ENCODE results near the gene ACMSD. TPM values are rescaled to one million over a fixed set of nuclear protein-coding genes. Genes with fewer than 3 reads are reported as not detected.

Gene ACMSD
- total RNA-seq, 4 donors from 2014 or later: not detected

DNA sequence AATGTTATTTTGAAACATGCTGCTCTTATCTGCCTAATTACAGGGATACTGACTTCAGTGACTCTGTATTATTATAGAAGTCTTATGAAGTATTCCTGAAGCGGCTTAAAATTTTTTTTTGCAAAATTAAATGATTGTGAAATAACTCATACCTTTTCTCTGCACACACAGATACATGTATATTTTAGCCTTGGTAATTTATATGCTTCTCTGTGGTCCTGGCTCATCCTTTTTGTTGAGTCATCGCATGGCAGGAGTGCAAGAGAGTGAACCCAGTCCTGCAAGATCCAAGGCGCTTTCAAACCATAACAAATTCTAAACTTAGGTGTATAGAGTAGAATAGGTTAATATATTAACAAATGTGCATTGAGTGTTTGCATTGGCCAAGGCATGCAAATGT lies 88.8 kb downstream of the ACMSD start:
- H3K27me3 ChIP-seq: no peaks in the 10 kb centered on the region
- H3K9me3 ChIP-seq: no peaks in the 10 kb centered on the region
- no peak overlapping the region for H3K4me3 ChIP-seq
- TF ChIP-seq POLR2AphosphoS5 (IDR thresholded peaks at IDR 0.05): no peak
- no peak for TF ChIP-seq EP300 (IDR thresholded peaks at IDR 0.05)
- no peak for TF ChIP-seq POLR2A (IDR thresholded peaks at IDR 0.05)
- TF ChIP-seq, protein P1, sequence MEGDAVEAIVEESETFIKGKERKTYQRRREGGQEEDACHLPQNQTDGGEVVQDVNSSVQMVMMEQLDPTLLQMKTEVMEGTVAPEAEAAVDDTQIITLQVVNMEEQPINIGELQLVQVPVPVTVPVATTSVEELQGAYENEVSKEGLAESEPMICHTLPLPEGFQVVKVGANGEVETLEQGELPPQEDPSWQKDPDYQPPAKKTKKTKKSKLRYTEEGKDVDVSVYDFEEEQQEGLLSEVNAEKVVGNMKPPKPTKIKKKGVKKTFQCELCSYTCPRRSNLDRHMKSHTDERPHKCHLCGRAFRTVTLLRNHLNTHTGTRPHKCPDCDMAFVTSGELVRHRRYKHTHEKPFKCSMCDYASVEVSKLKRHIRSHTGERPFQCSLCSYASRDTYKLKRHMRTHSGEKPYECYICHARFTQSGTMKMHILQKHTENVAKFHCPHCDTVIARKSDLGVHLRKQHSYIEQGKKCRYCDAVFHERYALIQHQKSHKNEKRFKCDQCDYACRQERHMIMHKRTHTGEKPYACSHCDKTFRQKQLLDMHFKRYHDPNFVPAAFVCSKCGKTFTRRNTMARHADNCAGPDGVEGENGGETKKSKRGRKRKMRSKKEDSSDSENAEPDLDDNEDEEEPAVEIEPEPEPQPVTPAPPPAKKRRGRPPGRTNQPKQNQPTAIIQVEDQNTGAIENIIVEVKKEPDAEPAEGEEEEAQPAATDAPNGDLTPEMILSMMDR (IDR thresholded peaks at IDR 0.05): no peak
- 34 to 51% methylated on average over 3 of the region's 3 CpGs for WGBS, 2 donors (ENCODE audit: low coverage in 1 of 2)
- H3K4me1 ChIP-seq: peaks cover 13 to 93% (median 26%) of the 10 kb centered on the region in 3 donors
- no peak for ATAC-seq
- no peak overlapping the region for H3K27ac ChIP-seq
- peaks cover 0 to 8% of the 10 kb centered on the region in 2 donors for H3K36me3 ChIP-seq

DNA sequence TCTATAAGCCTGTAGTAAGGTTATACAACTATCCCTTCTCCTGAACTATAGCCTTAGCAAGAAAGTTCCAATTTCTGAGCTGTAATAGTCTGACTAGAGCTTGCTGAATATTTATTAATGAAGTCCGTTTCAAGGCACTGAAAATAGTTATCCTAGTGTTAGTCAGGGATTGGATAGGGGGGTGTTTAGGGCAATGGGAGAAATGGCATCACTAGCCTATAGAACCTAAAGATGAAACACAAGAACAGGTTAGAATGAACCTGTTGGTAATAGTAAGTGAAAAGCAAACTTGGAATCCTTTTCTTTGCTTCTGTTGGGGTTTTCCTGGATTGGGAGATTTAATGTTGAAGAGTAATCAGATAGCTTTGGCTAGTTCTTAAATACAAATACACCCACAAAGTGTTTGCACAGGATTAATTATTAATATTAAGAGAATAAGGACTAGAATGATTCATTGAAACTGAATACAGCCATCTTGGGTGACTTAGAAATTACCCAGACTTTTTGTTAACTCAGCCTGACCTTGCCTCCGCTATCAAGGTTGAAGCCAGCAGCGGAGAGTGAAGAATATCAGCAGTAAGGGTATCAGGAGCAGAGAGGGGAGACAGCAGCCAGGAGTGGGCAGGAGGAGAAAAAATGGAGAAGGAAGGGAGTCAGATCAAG lies 94.6 kb downstream of the ACMSD start:
- no peak for TF ChIP-seq POLR2A (IDR thresholded peaks at IDR 0.05)
- no peak for TF ChIP-seq POLR2AphosphoS5 (IDR thresholded peaks at IDR 0.05)
- TF ChIP-seq, protein P1 (IDR thresholded peaks at IDR 0.05): no peak
- TF ChIP-seq EP300 (IDR thresholded peaks at IDR 0.05): no peak
- Histone ChIP-seq H3K9me3 (no peaks in the 10 kb centered on the region), H3K4me1 (peaks cover 0 to 87% (median 5%) of the 10 kb centered on the region in 3 donors), H3K4me3 (no peak overlapping the region), H3K36me3 (peaks cover 0 to 11% of the 10 kb centered on the region in 2 donors), H3K27ac (no peak overlapping the region), H3K27me3 (no peaks in the 10 kb centered on the region)
- 89 to 97% methylated on average over 3 of the region's 3 CpGs for WGBS, 2 donors (ENCODE audit: low coverage in 1 of 2)
- ATAC-seq: no peak

DNA sequence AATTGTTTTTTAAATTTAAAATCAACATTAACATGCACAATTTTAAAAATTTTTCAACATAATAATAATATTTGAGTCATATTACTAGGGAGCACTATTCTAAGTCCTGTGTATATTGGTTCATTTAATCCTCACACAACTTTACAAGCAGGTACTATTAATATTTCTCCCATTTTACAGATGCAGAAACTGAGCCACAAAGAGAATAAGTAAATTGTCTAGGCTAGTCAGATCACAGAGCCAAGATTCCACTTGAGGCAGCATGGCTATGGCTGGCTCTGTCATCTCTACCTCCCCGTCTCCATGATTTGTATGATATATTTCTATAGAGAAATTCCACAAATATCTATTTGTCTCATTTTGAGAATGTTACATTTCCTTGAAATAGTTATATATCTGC lies 95.3 kb downstream of the ACMSD start:
- Histone ChIP-seq H3K4me3 (no peak overlapping the region), H3K27ac (no peak overlapping the region), H3K36me3 (peaks cover 0 to 16% of the 10 kb centered on the region in 2 donors), H3K9me3 (no peaks in the 10 kb centered on the region), H3K4me1 (peaks cover 0 to 84% (median 5%) of the 10 kb centered on the region in 3 donors), H3K27me3 (no peaks in the 10 kb centered on the region)
- no peak for ATAC-seq
- WGBS, 2 donors (ENCODE audit: low coverage in 1 of 2): 82 to 100% methylated on average over 1 of the region's 1 CpG
- no peak for TF ChIP-seq POLR2A (IDR thresholded peaks at IDR 0.05)
- no peak for TF ChIP-seq EP300 (IDR thresholded peaks at IDR 0.05)
- TF ChIP-seq, protein P1 (IDR thresholded peaks at IDR 0.05): no peak
- no peak for TF ChIP-seq POLR2AphosphoS5 (IDR thresholded peaks at IDR 0.05)

DNA sequence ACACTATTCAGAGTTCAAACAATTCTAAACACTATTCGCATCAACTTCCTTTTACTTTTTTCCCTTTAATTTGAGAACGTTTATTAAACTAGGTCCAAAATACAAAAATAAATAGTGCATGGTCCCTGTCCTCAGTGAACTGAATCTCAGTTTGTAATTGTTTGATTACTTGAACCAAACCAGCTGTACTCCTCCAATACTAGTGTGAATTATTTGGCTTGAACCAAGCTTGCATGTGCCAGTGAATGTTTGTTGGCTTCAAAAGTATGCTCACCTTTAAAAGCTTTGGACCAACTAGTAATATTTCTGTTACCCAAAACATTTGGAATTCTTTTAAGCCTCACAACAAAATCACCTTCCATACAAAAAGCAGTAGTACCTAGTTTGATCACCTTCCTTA lies 95.7 kb downstream of the ACMSD start:
- Histone ChIP-seq H3K4me1 (peaks cover 0 to 82% (median 5%) of the 10 kb centered on the region in 3 donors), H3K36me3 (peaks cover 0 to 20% of the 10 kb centered on the region in 2 donors)
- WGBS, 2 donors (ENCODE audit: low coverage in 1 of 2): 43 to 59% methylated on average over 2 of the region's 2 CpGs

More for the DNA sequence above, 95.7 kb downstream of the ACMSD start:
- H3K27ac ChIP-seq: no peak overlapping the region
- H3K27me3 ChIP-seq: no peaks in the 10 kb centered on the region
- H3K9me3 ChIP-seq: no peaks in the 10 kb centered on the region
- ATAC-seq: no peak
- no peak for TF ChIP-seq POLR2AphosphoS5 (IDR thresholded peaks at IDR 0.05)
- TF ChIP-seq EP300 (IDR thresholded peaks at IDR 0.05): no peak
- TF ChIP-seq, protein P1 (IDR thresholded peaks at IDR 0.05): no peak
- TF ChIP-seq POLR2A (IDR thresholded peaks at IDR 0.05): no peak
- H3K4me3 ChIP-seq: no peak overlapping the region

Measured in gastroesophageal sphincter (tissue), 4 donors.